GM19351 (cell line): ENCODE data around the gene DNAJC1.
A peak's percentile ranks its signal among the peaks of the same experiment; 100 is the strongest.

Experiments
- ATAC-seq: cut with Tn5 transposase; IDR thresholded peaks from one replicate; pipeline ENCODE4 v1.9.1; 2021; ENCODE audit warnings: mild to moderate bottlenecking, moderate library complexity; ENCODE audit not compliant: unreplicated experiment

DNAJC1 gene

GRCh38 chr10:21962358-21962757 lies 41.2 kb downstream of the DNAJC1 start:
- no peak for ATAC-seq

GRCh38 chr10:21961847-21962246 lies 41.7 kb downstream of the DNAJC1 start:
- no peak for ATAC-seq

- ATAC-seq = no peak
Observed at GRCh38 chr10:21959998-21960397, 43.5 kb downstream of the DNAJC1 start.

GRCh38 chr10:21954690-21955089 lies 48.8 kb downstream of the DNAJC1 start:
- ATAC-seq = no peak

GRCh38 chr10:21954132-21954531 lies 49.4 kb downstream of the DNAJC1 start:
- ATAC-seq = peak; percentile 77

- ATAC-seq = peak; percentile 72
Observed at GRCh38 chr10:21953585-21954057, 49.9 kb downstream of the DNAJC1 start.

- no peak for ATAC-seq
Observed at GRCh38 chr10:21950566-21950965, 53.0 kb downstream of the DNAJC1 start.

GRCh38 chr10:21946946-21947345 lies 56.6 kb downstream of the DNAJC1 start:
- no peak for ATAC-seq

GRCh38 chr10:21944727-21945386 lies 58.7 kb downstream of the DNAJC1 start:
- ATAC-seq = no peak

- ATAC-seq = no peak
Observed at GRCh38 chr10:21943633-21944265, 59.8 kb downstream of the DNAJC1 start.

- no peak for ATAC-seq
Observed at GRCh38 chr10:21935439-21936023, 68.0 kb downstream of the DNAJC1 start.

- ATAC-seq = no peak
Observed at GRCh38 chr10:21934307-21934706, 69.2 kb downstream of the DNAJC1 start.

- ATAC-seq = no peak
Observed at GRCh38 chr10:21929070-21929469, 74.5 kb downstream of the DNAJC1 start.

- no peak for ATAC-seq
Observed at GRCh38 chr10:21927631-21928353, 75.7 kb downstream of the DNAJC1 start.

GRCh38 chr10:21926949-21927348 lies 76.6 kb downstream of the DNAJC1 start:
- ATAC-seq = no peak

GRCh38 chr10:21926358-21926925 lies 77.1 kb downstream of the DNAJC1 start:
- no peak for ATAC-seq

GRCh38 chr10:21925851-21926250 lies 77.7 kb downstream of the DNAJC1 start:
- ATAC-seq = no peak

- ATAC-seq = no peak
Observed at GRCh38 chr10:21924511-21924910, 79.0 kb downstream of the DNAJC1 start.

GRCh38 chr10:21920633-21921032 lies 82.9 kb downstream of the DNAJC1 start:
- no peak for ATAC-seq

- no peak for ATAC-seq
Observed at GRCh38 chr10:21919906-21920305, 83.6 kb downstream of the DNAJC1 start.

- ATAC-seq = no peak
Observed at GRCh38 chr10:21919117-21919516, 84.4 kb downstream of the DNAJC1 start.
